HL-60 (cell line): ENCODE data around the gene CLTA.

ENCODE experiments used
- POLR2AphosphoS5 ChIP-seq: IDR thresholded peaks from 2 replicates; pipeline ENCODE4 v1.6.1; 2012; ENCODE audit warnings: low read depth
- TF ChIP-seq, protein P1 (sequence below): IDR thresholded peaks from one replicate; pipeline ENCODE4 v1.5.1; 2011; ENCODE audit warnings: low read length, control low read depth, inconsistent platforms; ENCODE audit not compliant: insufficient read depth

- TF ChIP-seq, protein P1, sequence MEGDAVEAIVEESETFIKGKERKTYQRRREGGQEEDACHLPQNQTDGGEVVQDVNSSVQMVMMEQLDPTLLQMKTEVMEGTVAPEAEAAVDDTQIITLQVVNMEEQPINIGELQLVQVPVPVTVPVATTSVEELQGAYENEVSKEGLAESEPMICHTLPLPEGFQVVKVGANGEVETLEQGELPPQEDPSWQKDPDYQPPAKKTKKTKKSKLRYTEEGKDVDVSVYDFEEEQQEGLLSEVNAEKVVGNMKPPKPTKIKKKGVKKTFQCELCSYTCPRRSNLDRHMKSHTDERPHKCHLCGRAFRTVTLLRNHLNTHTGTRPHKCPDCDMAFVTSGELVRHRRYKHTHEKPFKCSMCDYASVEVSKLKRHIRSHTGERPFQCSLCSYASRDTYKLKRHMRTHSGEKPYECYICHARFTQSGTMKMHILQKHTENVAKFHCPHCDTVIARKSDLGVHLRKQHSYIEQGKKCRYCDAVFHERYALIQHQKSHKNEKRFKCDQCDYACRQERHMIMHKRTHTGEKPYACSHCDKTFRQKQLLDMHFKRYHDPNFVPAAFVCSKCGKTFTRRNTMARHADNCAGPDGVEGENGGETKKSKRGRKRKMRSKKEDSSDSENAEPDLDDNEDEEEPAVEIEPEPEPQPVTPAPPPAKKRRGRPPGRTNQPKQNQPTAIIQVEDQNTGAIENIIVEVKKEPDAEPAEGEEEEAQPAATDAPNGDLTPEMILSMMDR = no peak
- no peak for TF ChIP-seq POLR2AphosphoS5
These were observed 43.1 kb upstream of the CLTA start for GRCh38 chr9:36147441-36148175.
